H1 (cell line): ENCODE data around the gene CAD.

Experiments used
- BCL11A ChIP-seq, 2 experiments: IDR thresholded peaks; one replicate each; pipeline ENCODE4 v1.6.1; 2011; ENCODE audit warnings: low read depth in 2 of 2, low read length in 2 of 2, mild to moderate bottlenecking in 2 of 2
- BRCA1 ChIP-seq: IDR thresholded peaks from 2 replicates; pipeline ENCODE4 v1.6.1; 2012; ENCODE audit warnings: low read depth, low read length, improper control_type of control experiment
- CTCF ChIP-seq, 3 experiments: IDR thresholded peaks; 1 replicate in 2 of 3; 2 replicates in 1 of 3; pipeline versions ENCODE4 v1.5.1 to v1.6.1; 2011; ENCODE audit warnings: low read length in 3 of 3, mild to moderate bottlenecking in 3 of 3, inconsistent platforms in 2 of 3, low read depth in 1 of 3, moderate library complexity in 1 of 3; ENCODE audit not compliant: insufficient read depth in 1 of 3; ENCODE audit errors: control extremely low read depth in 1 of 3
- EZH2 ChIP-seq: fragments of 200-600 bp; sonication (generic); IDR thresholded peaks from 2 replicates; pipeline ENCODE4 v1.7.1; 2012; ENCODE audit warnings: low read depth, mild to moderate bottlenecking, moderate library complexity, low read length, inconsistent platforms; ENCODE audit not compliant: severe bottlenecking
- SP2 ChIP-seq: IDR thresholded peaks from 2 replicates; pipeline ENCODE4 v1.6.1; 2012; ENCODE audit warnings: mild to moderate bottlenecking, low read length, inconsistent platforms
- TAF1 ChIP-seq: IDR thresholded peaks from 2 replicates; pipeline ENCODE4 v1.6.1; 2011; ENCODE audit warnings: mild to moderate bottlenecking, low read depth, low read length

GRCh38 chr2:27261241-27261925 lies 44.2 kb downstream of the CAD start:
- TF ChIP-seq CTCF (IDR thresholded peaks at IDR 0.05; ENCODE audit: control extremely low read depth in 1 of 3, insufficient read depth in 1 of 3, low read depth in 1 of 3, low read length in 3 of 3) (no peak), BRCA1 (no peak), SP2 (no peak), TAF1 (no peak), EZH2 (no peak), BCL11A (IDR thresholded peaks at IDR 0.05; ENCODE audit: low read depth in 2 of 2, low read length in 2 of 2) (no peak)
